Ascending aorta (tissue), 2 donors: ENCODE data around the gene SPG11. TPM values are rescaled to one million over a fixed set of nuclear protein-coding genes. Genes with fewer than 3 reads are reported as not detected.

Experiments
- DNase-seq, 2 donors: peaks; one replicate each; pipeline ENCODE4 v3.0.0-alpha.2; 2019; ENCODE audit warnings: low spot score in 2 of 2
- H3K27ac ChIP-seq, 2 donors: fragments of 200-600 bp; sonication (generic); one replicate each; pipeline ENCODE4 v1.5.1; 2016 to 2017; ENCODE audit warnings: mild to moderate bottlenecking in 1 of 2
- H3K27me3 ChIP-seq: fragments of 200-600 bp; sonication (generic); one replicate; pipeline ENCODE4 v1.5.1; 2017
- H3K36me3 ChIP-seq, 2 donors: fragments of 200-600 bp; sonication (generic); one replicate each; pipeline ENCODE4 v1.5.1; 2016
- H3K4me1 ChIP-seq, 2 donors: fragments of 200-600 bp; sonication (generic); one replicate each; pipeline ENCODE4 v1.5.1; 2016 to 2017; ENCODE audit warnings: mild to moderate bottlenecking in 1 of 2
- H3K4me3 ChIP-seq, 2 donors: fragments of 200-600 bp; sonication (generic); one replicate each; pipeline ENCODE4 v1.5.1; 2016 to 2017; ENCODE audit warnings: mild to moderate bottlenecking in 1 of 2
- H3K9me3 ChIP-seq, 2 donors: fragments of 200-600 bp; sonication (generic); one replicate each; pipeline ENCODE4 v1.5.1; 2016
- CTCF ChIP-seq, 3 experiments: fragments of 200-600 bp in 2 of 3; fragments of 450-650 bp in 1 of 3; sonication (generic) in 2 of 3; IDR thresholded peaks; one replicate each; pipeline ENCODE4 v1.5.1; 2016 to 2019; ENCODE audit warnings: antibody characterized with exemption in 3 of 3, mild to moderate bottlenecking in 1 of 3, moderate library complexity in 1 of 3
- intact Hi-C: fragments of 100-400 bp; cut with DNase I; formaldehyde crosslinking; loops from one replicate; pipeline ENCODE4 v1.15.1; 2023
- total RNA-seq: library from RNA; depleted of rRNA; stranded (reverse); fragments of >200 nt; gene quantifications from one replicate; pipeline ENCODE4 v1.1.0, GENCODE V29; 2016

The SPG11 gene
- total RNA-seq, 1 donor from 2014 or later: 21.1 TPM

- intact Hi-C loops: no loop called here
- H3K27ac ChIP-seq: no peak overlapping the region
- no peak overlapping the region for H3K4me3 ChIP-seq
- TF ChIP-seq CTCF (IDR thresholded peaks at IDR 0.05): no peak
- H3K36me3 ChIP-seq: no peaks in the 10 kb centered on the region
- no peak for DNase-seq
- no peaks in the 10 kb centered on the region for H3K27me3 ChIP-seq
- H3K4me1 ChIP-seq: no peaks in the 10 kb centered on the region
- H3K9me3 ChIP-seq: no peaks in the 10 kb centered on the region
These were observed 18.7 kb upstream of the SPG11 start for GRCh38 chr15:44682211-44682610.

GRCh38 chr15:44676676-44677075, 13.2 kb upstream of the SPG11 start:
- no peak overlapping the region for H3K27ac ChIP-seq
- H3K27me3 ChIP-seq: no peaks in the 10 kb centered on the region
- TF ChIP-seq CTCF (IDR thresholded peaks at IDR 0.05): no peak
- intact Hi-C loops: no loop called here
- no peaks in the 10 kb centered on the region for H3K9me3 ChIP-seq
- no peak for DNase-seq
- no peaks in the 10 kb centered on the region for H3K36me3 ChIP-seq
- no peak overlapping the region for H3K4me3 ChIP-seq
- no peaks in the 10 kb centered on the region for H3K4me1 ChIP-seq

- intact Hi-C loops: no loop called here
- no peak for TF ChIP-seq CTCF (IDR thresholded peaks at IDR 0.05)
These were observed 12.4 kb upstream of the SPG11 start for GRCh38 chr15:44675911-44676310.

GRCh38 chr15:44673639-44674038, 10.2 kb upstream of the SPG11 start:
- intact Hi-C loops: no loop called here
- H3K9me3 ChIP-seq: no peaks in the 10 kb centered on the region
- H3K27me3 ChIP-seq: no peaks in the 10 kb centered on the region
- no peak overlapping the region for H3K4me3 ChIP-seq
- no peak for DNase-seq
- no peak overlapping the region for H3K27ac ChIP-seq
- no peaks in the 10 kb centered on the region for H3K36me3 ChIP-seq
- no peak for TF ChIP-seq CTCF (IDR thresholded peaks at IDR 0.05)
- H3K4me1 ChIP-seq: no peaks in the 10 kb centered on the region

More at GRCh38 chr15:44675911-44676310, 12.4 kb upstream of the SPG11 start:
- H3K4me1 ChIP-seq: no peaks in the 10 kb centered on the region
- no peaks in the 10 kb centered on the region for H3K27me3 ChIP-seq
- no peak overlapping the region for H3K4me3 ChIP-seq
- no peaks in the 10 kb centered on the region for H3K9me3 ChIP-seq
- DNase-seq: no peak
- H3K36me3 ChIP-seq: no peaks in the 10 kb centered on the region
- no peak overlapping the region for H3K27ac ChIP-seq

GRCh38 chr15:44670087-44670950, 6.9 kb upstream of the SPG11 start:
- no peaks in the 10 kb centered on the region for H3K9me3 ChIP-seq
- H3K4me3 ChIP-seq: no peak overlapping the region
- intact Hi-C loops: no loop called here
- H3K27ac ChIP-seq: no peak overlapping the region
- no peaks in the 10 kb centered on the region for H3K36me3 ChIP-seq
- no peak for TF ChIP-seq CTCF (IDR thresholded peaks at IDR 0.05)
- DNase-seq: no peak
- no peaks in the 10 kb centered on the region for H3K27me3 ChIP-seq
- H3K4me1 ChIP-seq: no peaks in the 10 kb centered on the region
